Central memory CD8-positive, alpha-beta T cell (primary cell): ENCODE measurements around the gene NCEH1.
"Not testable (repeated sequence)": the region's sequence is repeated elsewhere in the genome, so short reads cannot be mapped to it uniquely, and the experiment has no call there.

Experiments
- ATAC-seq: fragments of 150-1000 bp; cut with Tn5 transposase; replicated peaks from 2 replicates; pipeline ENCODE4 v1.10.0; 2022; ENCODE audit warnings: mild to moderate bottlenecking, moderate FRiP score, moderate number of reproducible peaks; ENCODE audit not compliant: poor library complexity, severe bottlenecking; ENCODE audit errors: extremely low read depth
- DNase-seq, 2 donors: peaks; one replicate each; pipeline ENCODE4 v3.0.0; 2021; ENCODE audit warnings: low spot score in 2 of 2
- H3K27ac Mint-ChIP-seq: one replicate; pipeline ENCODE4 v1.8.0; 2022; ENCODE audit warnings: low read depth, mild to moderate bottlenecking, moderate library complexity, mixed read lengths
- H3K27me3 Mint-ChIP-seq: one replicate; pipeline ENCODE4 v1.8.0; 2022; ENCODE audit warnings: mixed read lengths
- H3K36me3 Mint-ChIP-seq: one replicate; pipeline ENCODE4 v1.8.0; 2022; ENCODE audit warnings: mild to moderate bottlenecking, moderate library complexity, mixed read lengths; ENCODE audit not compliant: insufficient read depth
- H3K4me1 Mint-ChIP-seq: one replicate; pipeline ENCODE4 v1.8.0; 2022; ENCODE audit warnings: mixed read lengths
- H3K4me3 Mint-ChIP-seq: one replicate; pipeline ENCODE4 v1.8.0; 2022; ENCODE audit warnings: mild to moderate bottlenecking, moderate library complexity, mixed read lengths
- H3K9me3 Mint-ChIP-seq: one replicate; pipeline ENCODE4 v1.8.0; 2022; ENCODE audit warnings: mixed read lengths

Gene NCEH1

GRCh38 chr3:172685331-172686214, 25.3 kb downstream of the NCEH1 start:
- H3K4me1 Mint-ChIP-seq = no peaks in the 10 kb centered on the region
- no peaks in the 10 kb centered on the region for H3K9me3 Mint-ChIP-seq
- H3K27me3 Mint-ChIP-seq = no peaks in the 10 kb centered on the region
- H3K4me3 Mint-ChIP-seq = no peak overlapping the region
- ATAC-seq (no peak), DNase-seq (no peak)
- H3K27ac Mint-ChIP-seq = no peak overlapping the region
- H3K36me3 Mint-ChIP-seq = no peaks in the 10 kb centered on the region

- Mint-ChIP-seq H3K9me3 (no peaks in the 10 kb centered on the region), H3K4me3 (no peak overlapping the region), H3K36me3 (no peaks in the 10 kb centered on the region), H3K4me1 (peaks cover 5% of the 10 kb centered on the region), H3K27me3 (no peaks in the 10 kb centered on the region), H3K27ac (peak overlapping the region; percentile 14)
- ATAC-seq = no peak
- no peak for DNase-seq
These were observed 30.2 kb downstream of the NCEH1 start for GRCh38 chr3:172680684-172681083.

- no peaks in the 10 kb centered on the region for H3K36me3 Mint-ChIP-seq
- peaks cover 5% of the 10 kb centered on the region for H3K4me1 Mint-ChIP-seq
- no peak overlapping the region for H3K4me3 Mint-ChIP-seq
- no peaks in the 10 kb centered on the region for H3K9me3 Mint-ChIP-seq
- ATAC-seq = no peak
- H3K27ac Mint-ChIP-seq = no peak overlapping the region
- DNase-seq = no peak
- no peaks in the 10 kb centered on the region for H3K27me3 Mint-ChIP-seq
These were observed 31.3 kb downstream of the NCEH1 start for GRCh38 chr3:172679599-172679998.

- Mint-ChIP-seq H3K36me3 (no peaks in the 10 kb centered on the region), H3K9me3 (no peaks in the 10 kb centered on the region), H3K27ac (no peak overlapping the region), H3K4me3 (no peak overlapping the region), H3K27me3 (no peaks in the 10 kb centered on the region), H3K4me1 (peaks cover 5% of the 10 kb centered on the region)
- no peak for DNase-seq
- no peak for ATAC-seq
These were observed 32.8 kb downstream of the NCEH1 start for GRCh38 chr3:172678068-172678467.

GRCh38 chr3:172676196-172676922, 34.5 kb downstream of the NCEH1 start:
- Mint-ChIP-seq H3K4me3 (no peak overlapping the region), H3K9me3 (no peaks in the 10 kb centered on the region), H3K27me3 (no peaks in the 10 kb centered on the region), H3K36me3 (no peaks in the 10 kb centered on the region), H3K27ac (no peak overlapping the region), H3K4me1 (peaks cover 5% of the 10 kb centered on the region)
- ATAC-seq = no peak
- no peak for DNase-seq

GRCh38 chr3:172675441-172676193, 35.2 kb downstream of the NCEH1 start:
- Mint-ChIP-seq H3K36me3 (no peaks in the 10 kb centered on the region), H3K27ac (no peak overlapping the region), H3K4me3 (no peak overlapping the region), H3K9me3 (no peaks in the 10 kb centered on the region), H3K4me1 (peaks cover 5% of the 10 kb centered on the region), H3K27me3 (no peaks in the 10 kb centered on the region)
- no peak for DNase-seq
- peak; percentile 46 for ATAC-seq

- no peaks in the 10 kb centered on the region for H3K27me3 Mint-ChIP-seq
- ATAC-seq (no peak), DNase-seq (no peak)
- no peak overlapping the region for H3K27ac Mint-ChIP-seq
- no peak overlapping the region for H3K4me3 Mint-ChIP-seq
- no peaks in the 10 kb centered on the region for H3K36me3 Mint-ChIP-seq
- no peaks in the 10 kb centered on the region for H3K9me3 Mint-ChIP-seq
- H3K4me1 Mint-ChIP-seq = peaks cover 5% of the 10 kb centered on the region
These were observed 37.6 kb downstream of the NCEH1 start for GRCh38 chr3:172673210-172673679.

GRCh38 chr3:172669021-172669420, 41.8 kb downstream of the NCEH1 start:
- Mint-ChIP-seq H3K27ac (no peak overlapping the region), H3K36me3 (no peaks in the 10 kb centered on the region), H3K4me3 (no peak overlapping the region), H3K4me1 (peaks cover 29% of the 10 kb centered on the region), H3K27me3 (no peaks in the 10 kb centered on the region), H3K9me3 (no peaks in the 10 kb centered on the region)
- ATAC-seq (no peak), DNase-seq (no peak)

GRCh38 chr3:172666873-172667694, 43.8 kb downstream of the NCEH1 start:
- H3K4me3 Mint-ChIP-seq = peak overlapping the region; percentile 42
- H3K27ac Mint-ChIP-seq = peak overlapping the region; percentile 32
- no peaks in the 10 kb centered on the region for H3K27me3 Mint-ChIP-seq
- H3K36me3 Mint-ChIP-seq = peaks cover 3% of the 10 kb centered on the region
- peak; percentile 69 to 73 for DNase-seq
- peak; percentile 90 for ATAC-seq
- H3K4me1 Mint-ChIP-seq = peaks cover 36% of the 10 kb centered on the region
- no peaks in the 10 kb centered on the region for H3K9me3 Mint-ChIP-seq

- no peak for DNase-seq
- H3K9me3 Mint-ChIP-seq = no peaks in the 10 kb centered on the region
- ATAC-seq = peak; percentile 19
- peaks cover 3% of the 10 kb centered on the region for H3K36me3 Mint-ChIP-seq
- no peaks in the 10 kb centered on the region for H3K27me3 Mint-ChIP-seq
- H3K4me1 Mint-ChIP-seq = peaks cover 37% of the 10 kb centered on the region
- peak overlapping the region; percentile 42 for H3K4me3 Mint-ChIP-seq
- H3K27ac Mint-ChIP-seq = peak overlapping the region; percentile 32
These were observed 44.5 kb downstream of the NCEH1 start for GRCh38 chr3:172666181-172666872.

- not testable (repeated sequence) for H3K4me3 Mint-ChIP-seq, ATAC-seq, H3K36me3 Mint-ChIP-seq, DNase-seq, H3K9me3 Mint-ChIP-seq, H3K27me3 Mint-ChIP-seq, H3K27ac Mint-ChIP-seq
- peaks cover 45% of the 10 kb centered on the region for H3K4me1 Mint-ChIP-seq
These were observed 45.4 kb downstream of the NCEH1 start for GRCh38 chr3:172665510-172665909.
